GM19025 (cell line): ENCODE results near the gene CRTC3.
"Not testable (repeated sequence)": the region's sequence is repeated elsewhere in the genome, so short reads cannot be mapped to it uniquely, and the experiment has no call there.

Experiments
- ATAC-seq: cut with Tn5 transposase; IDR thresholded peaks from one replicate; pipeline ENCODE4 v1.9.1; 2021; ENCODE audit warnings: mild to moderate bottlenecking, low read depth, moderate library complexity; ENCODE audit not compliant: unreplicated experiment

The CRTC3 gene

GRCh38 chr15:90667073-90667754, 137.5 kb downstream of the CRTC3 start:
- no peak for ATAC-seq

- not testable (repeated sequence) for ATAC-seq
Observed at GRCh38 chr15:90667755-90668345, 138.1 kb downstream of the CRTC3 start.

GRCh38 chr15:90670631-90671030, 140.9 kb downstream of the CRTC3 start:
- ATAC-seq = not testable (repeated sequence)

GRCh38 chr15:90671216-90671615, 141.5 kb downstream of the CRTC3 start:
- no peak for ATAC-seq

GRCh38 chr15:90673357-90673756, 143.6 kb downstream of the CRTC3 start:
- ATAC-seq = not testable (repeated sequence)

GRCh38 chr15:90674476-90674875, 144.8 kb downstream of the CRTC3 start:
- no peak for ATAC-seq

GRCh38 chr15:90675464-90675863, 145.7 kb downstream of the CRTC3 start:
- ATAC-seq = no peak

- no peak for ATAC-seq
Observed at GRCh38 chr15:90677807-90678790, 148.4 kb downstream of the CRTC3 start.

- ATAC-seq = no peak
Observed at GRCh38 chr15:90679959-90680358, 150.2 kb downstream of the CRTC3 start.

- ATAC-seq = no peak
Observed at GRCh38 chr15:90680371-90680935, 150.7 kb downstream of the CRTC3 start.

GRCh38 chr15:90681056-90681455, 151.3 kb downstream of the CRTC3 start:
- ATAC-seq = no peak

- ATAC-seq = no peak
Observed at GRCh38 chr15:90681480-90681879, 151.8 kb downstream of the CRTC3 start.

GRCh38 chr15:90683371-90683770, 153.6 kb downstream of the CRTC3 start:
- no peak for ATAC-seq

- no peak for ATAC-seq
Observed at GRCh38 chr15:90683876-90684275, 154.2 kb downstream of the CRTC3 start.

GRCh38 chr15:90684281-90684680, 154.6 kb downstream of the CRTC3 start:
- no peak for ATAC-seq

GRCh38 chr15:90685591-90686434, 156.1 kb downstream of the CRTC3 start:
- no peak for ATAC-seq

GRCh38 chr15:90686435-90687218, 156.9 kb downstream of the CRTC3 start:
- ATAC-seq = no peak

- not testable (repeated sequence) for ATAC-seq
Observed at GRCh38 chr15:90689326-90689961, 159.7 kb downstream of the CRTC3 start.

GRCh38 chr15:90690585-90690984, 160.9 kb downstream of the CRTC3 start:
- ATAC-seq = no peak
